GM12878 (cell line): ENCODE results near the gene RNF220.

Source experiments
- CTCF ChIP-seq, 3 experiments: IDR thresholded peaks in 2 of 3; conservative IDR thresholded peaks in 1 of 3; 2 replicates each; pipeline ENCODE4 v1.5.1; 2011; ENCODE audit warnings: low read depth in 3 of 3, low read length in 3 of 3, mild to moderate bottlenecking in 3 of 3, control low read depth in 2 of 3, moderate library complexity in 2 of 3, inconsistent platforms in 1 of 3, mixed read lengths in 1 of 3; ENCODE audit not compliant: control insufficient read depth in 2 of 3, insufficient read depth in 1 of 3; ENCODE audit errors: extremely low read depth in 1 of 3
- EGR1 ChIP-seq, 2 experiments: IDR thresholded peaks; 1 replicate in 1 of 2; 2 replicates in 1 of 2; pipeline ENCODE4 v1.6.1; 2011 to 2012; ENCODE audit warnings: low read depth in 2 of 2, low read length in 2 of 2, borderline replicate concordance in 1 of 2, mild to moderate bottlenecking in 1 of 2, moderate library complexity in 1 of 2
- EP300 ChIP-seq, 2 experiments: fragments of 150-350 bp in 1 of 2; IDR thresholded peaks; 2 replicates each; pipeline ENCODE4 v1.6.1; 2011 to 2012; ENCODE audit warnings: low read depth in 2 of 2, low read length in 2 of 2, borderline replicate concordance in 1 of 2, improper control_type of control experiment in 1 of 2, inconsistent platforms in 1 of 2; ENCODE audit not compliant: control insufficient read depth in 1 of 2
- FOXK2 ChIP-seq: fragments of 450-650 bp; IDR thresholded peaks from 2 replicates; pipeline ENCODE4 v1.6.1; 2017; ENCODE audit warnings: mild to moderate bottlenecking, moderate library complexity
- POLR2A ChIP-seq: IDR thresholded peaks from 2 replicates; pipeline ENCODE4 v1.6.1; 2011; ENCODE audit warnings: low read depth, mild to moderate bottlenecking, low read length
- RAD21 ChIP-seq: IDR thresholded peaks from 2 replicates; pipeline ENCODE4 v1.6.1; 2011; ENCODE audit warnings: mild to moderate bottlenecking, low read depth, low read length, moderate library complexity; ENCODE audit not compliant: insufficient read depth
- SMC3 ChIP-seq: IDR thresholded peaks from 2 replicates; pipeline ENCODE4 v1.6.1; 2011; ENCODE audit warnings: low read length, improper control_type of control experiment, borderline replicate concordance
- ZNF24 ChIP-seq: fragments of 450-650 bp; IDR thresholded peaks from 2 replicates; pipeline ENCODE4 v1.6.1; 2017; ENCODE audit warnings: antibody characterized with exemption, mild to moderate bottlenecking
- ZNF274 ChIP-seq: IDR thresholded peaks from one replicate; pipeline ENCODE4 v1.8.0; 2011; ENCODE audit not compliant: insufficient read length, insufficient read depth

DNA sequence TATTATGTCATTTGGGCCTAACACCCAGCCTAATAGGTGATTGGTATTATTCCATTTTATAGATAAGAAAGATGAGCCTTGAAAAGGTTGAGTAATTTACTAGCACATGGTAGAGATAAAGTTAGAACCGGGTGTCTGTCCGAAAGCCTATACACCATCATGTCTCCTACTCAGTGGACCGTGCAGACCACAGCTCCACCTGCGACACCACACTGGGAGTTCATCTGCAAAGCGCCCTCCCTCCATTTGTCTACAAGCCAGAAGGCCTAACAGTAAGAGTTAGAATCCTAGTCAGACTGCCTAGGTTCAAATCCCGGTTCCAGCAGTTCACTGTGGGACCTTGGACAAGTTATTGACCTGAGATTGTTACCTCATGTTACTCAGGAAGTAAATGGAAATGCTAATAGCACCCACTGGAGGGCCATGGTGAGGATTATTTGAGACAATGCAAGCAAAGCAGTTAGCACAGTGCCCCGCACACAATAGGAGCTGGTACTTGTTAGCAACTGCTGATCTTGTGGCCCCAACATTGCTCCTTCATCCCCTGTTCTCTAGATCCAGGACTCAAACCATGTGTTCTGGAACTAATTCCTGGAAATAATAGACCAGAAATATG, 289.9 kb downstream of the RNF220 start:
- TF ChIP-seq CTCF (IDR thresholded peaks at IDR 0.05 in 2 of 3, conservative IDR thresholded peaks at IDR 0.05 in 1 of 3; ENCODE audit: control insufficient read depth in 2 of 3, extremely low read depth in 1 of 3, insufficient read depth in 1 of 3, low read depth in 3 of 3, low read length in 3 of 3) (no peak), POLR2A (no peak), EP300 (IDR thresholded peaks at IDR 0.05; ENCODE audit: borderline replicate concordance in 1 of 2, control insufficient read depth in 1 of 2, low read depth in 2 of 2, low read length in 2 of 2) (0 out of 4 replicates have a peak, but pooled peaks of 1 of the 2 experiments have one; percentile 20), FOXK2 (no peak), RAD21 (0 out of 2 replicates have a peak, but pooled peaks have one; percentile 12), ZNF274 (no peak), SMC3 (no peak), EGR1 (IDR thresholded peaks at IDR 0.05; ENCODE audit: borderline replicate concordance in 1 of 2, low read depth in 2 of 2, low read length in 2 of 2) (no peak), ZNF24 (no peak)
